A549 treated with dexamethasone at 1 μM for 4 hours (cell line): ENCODE results near the gene ACSF3. TPM values are rescaled to one million over a fixed set of nuclear protein-coding genes. Genes with fewer than 3 reads are reported as not detected.

Experiments used
- total RNA-seq: library from RNA; stranded (reverse); fragments of 200-300 nt; extraction: Qiagen RNA extraction; gene quantifications from 5 replicates; pipeline ENCODE4 v1.2.3, GENCODE V29; 2022

Gene ACSF3
- 13.8 to 20.0 TPM (median 18.2 TPM) in 5 replicates for total RNA-seq

GRCh38 chr16:89093602-89094251 lies at the start of gene ACSF3:
Gene ACSF3 (plus strand): TSS chr16:89093852. CDS start chr16:89100682, 6,830 bp downstream.

GRCh38 chr16:89171216-89172170 lies 77.8 kb downstream of the ACSF3 start, which contains the start of gene CDH15:
Gene CDH15 (plus strand): TSS chr16:89171748. CDS start chr16:89171832, 84 bp downstream.

GRCh38 chr16:89200124-89200849 lies 106.6 kb downstream of the ACSF3 start, which contains the start of gene SLC22A31:
Gene SLC22A31 (minus strand): TSS chr16:89200537. CDS start chr16:89200501, 36 bp downstream.

Other genes starting within 250 kb of the ACSF3 start
- gene GALNS, start 236.9 kb upstream of the ACSF3 start, total RNA-seq: 33.6 to 49.8 TPM (median 48.4 TPM) in 5 replicates
- 80.7 to 133 TPM (median 96.2 TPM) in 5 replicates for gene TRAPPC2L, start 236.7 kb upstream of the ACSF3 start, total RNA-seq
- not detected in 5 replicates for gene PABPN1L, start 227.2 kb upstream of the ACSF3 start, total RNA-seq
- 0.88 to 1.5 TPM (median 1.0 TPM) in 5 replicates for gene CBFA2T3, start 116.6 kb upstream of the ACSF3 start, total RNA-seq
- gene CDH15, start 77.9 kb downstream of the ACSF3 start, total RNA-seq: 0.19 to 0.27 TPM (median 0.23 TPM) in 5 replicates
- 0.98 to 1.4 TPM (median 1.2 TPM) in 5 replicates for gene SLC22A31, start 106.7 kb downstream of the ACSF3 start, total RNA-seq
- gene ZNF778, start 123.9 kb downstream of the ACSF3 start, total RNA-seq: 7.1 to 12.0 TPM (median 8.0 TPM) in 5 replicates